Measurements from ENCODE around the gene MSL1.

The MSL1 gene

DNA sequence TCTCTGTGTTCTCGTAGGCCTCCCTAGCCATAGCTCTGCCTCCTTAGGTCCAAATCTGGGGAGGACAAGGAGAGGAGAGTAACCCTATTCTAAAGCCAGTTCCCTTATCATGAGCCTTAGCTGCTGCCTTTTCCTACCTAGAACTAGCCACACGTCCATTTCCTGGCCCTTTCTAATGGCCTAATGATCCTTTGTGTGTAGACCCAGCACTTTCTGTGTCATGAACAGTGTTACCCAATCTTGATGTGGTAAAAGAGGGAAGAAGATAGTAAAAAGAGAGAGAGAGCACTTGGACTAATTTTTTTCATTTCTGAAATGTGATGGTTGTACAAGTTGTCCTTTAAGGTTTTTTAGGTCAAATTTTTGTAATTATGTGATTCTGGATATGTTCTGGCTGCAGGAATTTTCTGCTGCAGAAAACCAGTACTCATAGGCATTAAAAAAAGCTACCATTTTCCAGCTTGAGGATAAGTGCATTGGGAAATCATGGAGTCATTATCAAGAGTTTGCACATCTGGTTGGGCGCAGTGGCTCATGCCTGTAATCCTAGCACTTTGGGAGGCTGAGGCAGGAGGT, 36.8 kb downstream of the MSL1 start:
- DNase-seq, result no peak
- in situ Hi-C loops (cut with HindIII; ENCODE audit: low pct_ligation_motif_present, low pct_unique_long_range_greater_than_20kb, low sequenced_read_pairs), result no loop called here

DNA sequence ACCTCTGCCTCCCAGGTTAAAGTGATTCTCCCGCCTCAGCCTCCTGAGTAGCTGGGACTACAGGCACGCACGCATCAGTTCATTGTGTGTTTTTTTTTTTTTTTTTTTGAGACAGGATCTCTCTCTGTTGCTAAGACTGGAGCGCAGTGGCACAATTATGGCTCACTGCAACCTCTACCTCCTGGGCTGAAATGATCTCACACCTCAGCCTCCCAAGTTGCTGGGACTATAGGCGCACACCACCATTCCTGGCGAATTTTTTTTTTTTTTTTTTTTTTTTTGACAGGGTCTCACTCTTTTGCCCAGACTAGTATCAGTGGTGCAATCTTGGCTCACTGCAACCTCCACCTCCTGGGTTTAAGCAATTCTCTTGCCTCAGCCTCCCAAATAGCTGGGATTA, 37.7 kb downstream of the MSL1 start:
- in situ Hi-C loops (cut with HindIII; ENCODE audit: low pct_ligation_motif_present, low pct_unique_long_range_greater_than_20kb, low sequenced_read_pairs), result no loop called here
- no peak for DNase-seq

DNA sequence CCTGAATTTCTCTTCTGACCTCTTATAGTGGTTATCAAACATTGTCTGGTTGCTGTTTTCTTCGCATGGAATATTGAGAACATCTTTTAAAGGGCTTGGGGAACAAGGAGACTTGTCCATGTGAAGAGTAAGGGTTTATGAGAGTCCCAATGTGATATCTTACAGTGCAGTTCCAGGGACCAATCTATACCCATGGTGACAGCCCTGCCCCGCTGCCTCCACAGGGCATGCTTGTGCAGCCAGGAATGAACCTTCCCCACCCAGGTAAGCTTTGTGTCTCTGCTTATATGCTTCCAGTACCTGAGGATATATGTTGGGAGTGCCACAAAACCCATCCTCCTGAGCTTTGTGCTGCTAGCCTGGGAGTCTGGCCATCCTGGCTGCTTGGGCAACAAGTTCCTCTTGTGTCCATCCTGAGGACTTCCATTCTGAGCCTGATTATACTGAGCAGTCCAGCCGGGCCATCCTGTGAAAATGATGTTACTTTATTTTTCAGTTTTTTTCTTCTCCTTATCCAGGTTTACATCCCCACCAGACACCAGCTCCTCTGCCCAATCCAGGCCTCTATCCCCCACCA, 46.0 kb downstream of the MSL1 start:
- in situ Hi-C loops (cut with HindIII; ENCODE audit: low pct_ligation_motif_present, low pct_unique_long_range_greater_than_20kb, low sequenced_read_pairs), result no loop called here
- DNase-seq, result no peak

DNA sequence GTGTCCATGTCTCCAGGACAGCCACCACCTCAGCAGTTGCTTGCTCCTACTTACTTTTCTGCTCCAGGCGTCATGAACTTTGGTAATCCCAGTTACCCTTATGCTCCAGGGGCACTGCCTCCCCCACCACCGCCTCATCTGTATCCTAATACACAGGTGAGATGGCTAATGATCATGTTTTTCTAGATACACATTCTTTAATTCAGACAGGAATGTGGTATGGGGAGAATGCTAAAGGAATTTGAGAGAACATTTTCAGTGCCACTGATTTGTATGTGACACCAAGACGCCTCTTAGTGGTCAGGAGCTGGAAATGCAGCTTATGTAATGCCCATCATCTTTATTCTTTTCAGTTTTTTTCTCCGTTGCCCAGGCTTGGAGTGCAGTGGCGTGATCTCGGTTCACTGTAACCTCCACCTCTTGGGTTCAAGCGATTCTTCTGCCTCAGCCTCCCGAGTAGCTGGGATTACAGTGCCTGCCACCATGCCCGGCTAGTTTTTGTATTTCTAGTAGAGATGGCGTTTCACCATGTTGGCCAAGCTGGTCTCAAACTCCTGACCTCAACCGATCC, 46.6 kb downstream of the MSL1 start:
- in situ Hi-C loops (cut with HindIII; ENCODE audit: low pct_ligation_motif_present, low pct_unique_long_range_greater_than_20kb, low sequenced_read_pairs), result no loop called here
- peak; percentile 83 for DNase-seq

DNA sequence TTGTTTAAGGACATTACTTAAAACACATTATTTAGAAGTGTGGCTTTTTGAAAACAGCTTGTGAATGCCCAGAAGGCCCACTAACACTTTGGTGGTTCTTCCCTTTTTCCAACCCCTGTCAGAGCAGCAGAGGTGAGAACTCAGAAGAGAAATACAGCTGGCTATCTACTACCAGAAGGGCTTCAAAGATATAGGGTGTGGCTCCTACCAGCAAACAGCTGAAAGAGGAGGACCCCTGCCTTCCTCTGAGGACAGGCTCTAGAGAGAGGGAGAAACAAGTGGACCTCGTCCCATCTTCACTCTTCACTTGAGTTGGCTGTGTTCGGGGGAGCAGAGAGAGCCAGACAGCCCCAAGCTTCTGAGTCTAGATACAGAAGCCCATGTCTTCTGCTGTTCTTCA, 48.6 kb downstream of the MSL1 start:
- no peak for DNase-seq
- in situ Hi-C loops (cut with HindIII; ENCODE audit: low pct_ligation_motif_present, low pct_unique_long_range_greater_than_20kb, low sequenced_read_pairs), result loop anchor here (10.0 kb wide), 1 partner anchor 66 kb away; the partner anchor contains the start of gene NR1D1

DNA sequence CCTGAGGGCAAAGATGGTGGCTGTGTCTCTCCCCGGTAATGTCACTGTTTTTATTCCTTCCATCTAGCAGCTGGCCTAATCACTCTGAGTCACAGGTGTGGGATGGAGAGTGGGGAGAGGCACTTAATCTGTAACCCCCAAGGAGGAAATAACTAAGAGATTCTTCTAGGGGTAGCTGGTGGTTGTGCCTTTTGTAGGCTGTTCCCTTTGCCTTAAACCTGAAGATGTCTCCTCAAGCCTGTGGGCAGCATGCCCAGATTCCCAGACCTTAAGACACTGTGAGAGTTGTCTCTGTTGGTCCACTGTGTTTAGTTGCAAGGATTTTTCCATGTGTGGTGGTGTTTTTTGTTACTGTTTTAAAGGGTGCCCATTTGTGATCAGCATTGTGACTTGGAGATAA, 50.0 kb downstream of the MSL1 start:
- in situ Hi-C loops (cut with HindIII; ENCODE audit: low pct_ligation_motif_present, low pct_unique_long_range_greater_than_20kb, low sequenced_read_pairs), result loop anchor here (10.0 kb wide), 1 partner anchor 67 kb away; the partner anchor contains the start of gene NR1D1
- no peak for DNase-seq

DNA sequence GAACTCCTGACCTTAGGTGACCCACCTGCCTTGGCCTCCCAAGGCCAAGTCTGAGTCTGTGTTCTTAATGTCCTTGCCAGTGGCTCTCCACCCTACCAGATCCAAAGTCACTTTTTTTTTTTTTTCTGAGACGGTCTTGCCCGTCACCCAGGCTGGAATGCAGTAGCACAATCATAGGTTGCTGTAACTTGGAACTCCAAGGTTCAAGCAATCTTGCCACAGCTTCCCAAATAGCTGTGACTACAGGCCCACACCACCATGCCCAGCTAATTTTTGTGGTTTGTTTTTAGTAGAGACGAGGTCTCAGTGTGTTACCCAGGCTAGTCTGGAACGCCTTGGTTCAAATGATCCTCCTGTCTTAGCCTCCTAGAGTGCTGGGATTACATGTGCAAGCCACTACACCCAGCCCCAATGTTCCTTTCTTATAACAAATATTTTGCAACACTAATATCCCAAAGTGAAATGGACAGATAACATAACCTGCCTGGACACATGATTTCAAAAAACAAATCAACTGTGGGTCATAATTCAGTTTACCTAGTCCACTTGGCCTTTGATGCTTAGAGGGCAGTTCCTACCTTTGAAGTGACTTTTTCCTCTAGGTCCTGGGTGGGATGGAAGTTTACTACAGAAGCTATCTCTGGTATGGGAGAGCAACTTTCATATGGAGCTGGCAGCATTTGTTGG, 51.5 kb downstream of the MSL1 start:
- in situ Hi-C loops (cut with HindIII; ENCODE audit: low pct_ligation_motif_present, low pct_unique_long_range_greater_than_20kb, low sequenced_read_pairs), result loop anchor here (10.0 kb wide), 1 partner anchor 68 kb away; the partner anchor contains the start of gene NR1D1
- no peak for DNase-seq

DNA sequence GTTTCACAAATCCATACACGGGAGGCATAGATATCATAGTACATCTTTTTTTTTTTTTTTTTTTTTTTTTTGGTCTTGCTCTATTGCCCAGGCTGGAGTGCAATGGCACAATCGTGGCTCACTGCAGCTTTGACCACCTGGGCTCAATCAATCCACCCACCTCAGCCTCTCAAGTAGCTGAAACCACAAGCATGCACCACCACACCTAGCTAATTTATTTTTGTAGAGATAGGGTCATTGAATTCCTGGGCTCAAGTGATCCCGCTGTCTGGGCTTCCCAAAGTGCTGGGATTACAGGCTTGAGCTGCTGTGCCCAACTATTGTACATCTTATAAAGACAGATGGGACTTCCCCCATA, 52.0 kb downstream of the MSL1 start:
- DNase-seq, result no peak
- in situ Hi-C loops (cut with HindIII; ENCODE audit: low pct_ligation_motif_present, low pct_unique_long_range_greater_than_20kb, low sequenced_read_pairs), result loop anchor here (10.0 kb wide), 1 partner anchor 69 kb away; the partner anchor contains the start of gene NR1D1

DNA sequence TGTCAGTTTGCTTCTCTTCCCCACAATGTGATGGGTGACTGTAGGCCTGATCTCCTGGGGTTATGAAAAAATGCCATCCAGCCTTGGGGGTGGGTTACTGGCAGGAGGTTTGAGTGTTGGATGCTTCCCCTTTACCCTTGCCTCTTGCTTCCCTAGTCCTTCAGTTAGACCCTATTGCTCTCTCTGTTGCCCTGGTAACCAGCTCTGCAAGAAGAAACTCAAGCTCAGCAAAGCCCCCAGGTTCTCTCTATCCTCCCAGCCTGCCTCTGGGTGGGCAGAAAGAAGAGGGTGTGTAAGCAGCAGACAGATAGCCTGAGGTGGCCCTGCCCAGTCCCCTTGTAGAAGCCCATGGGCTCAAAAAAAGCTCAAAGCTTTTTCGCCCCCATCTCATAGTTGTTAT, 52.7 kb downstream of the MSL1 start:
- in situ Hi-C loops (cut with HindIII; ENCODE audit: low pct_ligation_motif_present, low pct_unique_long_range_greater_than_20kb, low sequenced_read_pairs), result loop anchor here (10.0 kb wide), 1 partner anchor 70 kb away; the partner anchor contains the start of gene NR1D1
- no peak for DNase-seq

DNA sequence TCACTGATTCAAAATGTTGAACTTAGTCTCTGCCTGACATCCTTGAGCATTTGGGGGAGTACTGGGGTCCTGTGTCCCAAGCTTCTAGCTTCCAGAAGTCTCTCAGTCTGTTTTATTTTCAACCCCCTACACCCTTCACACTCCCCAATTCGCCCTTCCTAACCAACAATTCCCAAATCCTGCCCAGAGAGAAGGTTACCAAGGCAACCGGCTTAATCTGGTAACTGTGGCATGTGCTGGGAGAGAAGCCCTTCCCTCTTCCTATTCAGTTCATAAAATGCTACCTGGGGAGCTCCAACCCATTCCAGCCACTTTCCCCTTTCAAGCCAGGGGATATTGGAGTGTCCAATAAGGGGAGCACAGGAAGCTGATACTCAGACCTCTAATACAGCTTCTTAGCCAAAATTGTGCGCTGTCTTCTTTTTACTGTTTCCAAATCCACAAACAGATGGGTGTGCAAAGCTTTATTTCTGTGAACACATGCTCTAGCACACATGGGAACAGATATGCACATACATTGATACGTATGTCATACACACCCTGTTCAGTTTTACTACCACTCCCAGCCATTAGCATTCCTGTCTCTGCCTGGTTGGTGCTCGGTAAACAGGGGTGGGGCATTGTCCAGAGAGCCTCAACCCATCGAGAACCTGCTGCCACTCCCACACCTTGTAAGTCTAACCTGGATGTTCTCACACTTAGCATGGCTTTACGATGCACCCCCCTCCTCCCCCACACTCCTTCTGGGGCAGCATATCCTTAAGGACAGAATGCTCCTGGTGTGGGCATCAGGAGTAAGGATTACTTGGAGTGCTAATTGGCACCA, 54.4 kb downstream of the MSL1 start:
- in situ Hi-C loops (cut with HindIII; ENCODE audit: low pct_ligation_motif_present, low pct_unique_long_range_greater_than_20kb, low sequenced_read_pairs), result loop anchor here (10.0 kb wide), 1 partner anchor 71 kb away; the partner anchor contains the start of gene NR1D1
- DNase-seq, result no peak

DNA sequence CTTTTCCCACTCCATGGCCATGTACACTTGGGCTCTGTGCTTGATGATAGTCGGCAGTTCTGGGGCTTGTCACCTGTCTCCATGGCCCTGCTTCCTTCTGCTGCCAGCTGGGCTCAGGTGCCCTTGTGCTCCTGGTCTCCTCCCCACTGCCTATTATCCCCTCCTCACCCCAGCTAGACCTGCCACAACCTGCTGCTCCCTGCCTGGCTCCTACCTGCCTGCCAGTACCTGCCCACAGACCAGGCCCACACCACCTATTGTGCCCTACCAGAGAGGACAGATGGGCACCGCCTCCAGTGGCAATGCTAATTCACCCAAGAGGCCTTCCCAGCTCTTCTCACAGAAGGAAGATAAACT, 55.0 kb downstream of the MSL1 start:
- DNase-seq, result no peak
- in situ Hi-C loops (cut with HindIII; ENCODE audit: low pct_ligation_motif_present, low pct_unique_long_range_greater_than_20kb, low sequenced_read_pairs), result loop anchor here (10.0 kb wide), 1 partner anchor 72 kb away; the partner anchor contains the start of gene NR1D1

DNA sequence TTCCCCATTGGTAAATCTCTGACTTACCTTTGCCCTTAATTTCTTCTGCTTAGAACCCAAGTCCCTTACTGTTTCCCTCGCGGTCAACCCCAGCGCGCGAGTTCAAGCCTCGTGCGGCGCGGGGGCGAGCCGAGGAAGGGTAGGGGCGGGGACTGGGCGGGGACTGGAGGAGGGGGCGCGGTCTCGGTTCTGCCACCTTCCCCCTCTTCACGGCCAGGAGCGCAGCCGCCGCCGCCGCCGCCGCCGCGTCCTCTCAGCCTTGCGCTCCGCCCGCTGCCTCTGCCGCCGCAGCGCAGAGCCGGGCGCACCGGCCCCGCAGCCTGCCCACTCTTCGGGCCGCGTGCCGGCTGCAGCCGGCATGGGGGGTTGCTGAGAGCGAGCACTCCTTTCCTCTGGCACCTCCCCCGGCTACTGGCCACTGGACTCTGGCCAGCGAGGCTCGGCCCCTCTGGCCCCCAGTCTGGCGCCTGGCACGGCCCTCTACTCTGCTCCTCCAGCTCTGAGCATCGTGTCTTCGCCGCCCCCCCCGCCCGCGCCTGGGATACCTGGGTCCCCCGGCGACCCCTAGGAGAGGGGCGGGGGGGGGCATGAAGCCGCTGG, 55.6 kb downstream of the MSL1 start, which contains the start of gene RAPGEFL1:
Gene RAPGEFL1 (plus strand): TSS at position 196 of the 600 bp plus-strand sequence. CDS start 392 bp downstream, at position 588.
- DNase-seq, result peak; percentile 70
- in situ Hi-C loops (cut with HindIII; ENCODE audit: low pct_ligation_motif_present, low pct_unique_long_range_greater_than_20kb, low sequenced_read_pairs), result loop anchor here (10.0 kb wide), 1 partner anchor 73 kb away; the partner anchor contains the start of gene NR1D1

DNA sequence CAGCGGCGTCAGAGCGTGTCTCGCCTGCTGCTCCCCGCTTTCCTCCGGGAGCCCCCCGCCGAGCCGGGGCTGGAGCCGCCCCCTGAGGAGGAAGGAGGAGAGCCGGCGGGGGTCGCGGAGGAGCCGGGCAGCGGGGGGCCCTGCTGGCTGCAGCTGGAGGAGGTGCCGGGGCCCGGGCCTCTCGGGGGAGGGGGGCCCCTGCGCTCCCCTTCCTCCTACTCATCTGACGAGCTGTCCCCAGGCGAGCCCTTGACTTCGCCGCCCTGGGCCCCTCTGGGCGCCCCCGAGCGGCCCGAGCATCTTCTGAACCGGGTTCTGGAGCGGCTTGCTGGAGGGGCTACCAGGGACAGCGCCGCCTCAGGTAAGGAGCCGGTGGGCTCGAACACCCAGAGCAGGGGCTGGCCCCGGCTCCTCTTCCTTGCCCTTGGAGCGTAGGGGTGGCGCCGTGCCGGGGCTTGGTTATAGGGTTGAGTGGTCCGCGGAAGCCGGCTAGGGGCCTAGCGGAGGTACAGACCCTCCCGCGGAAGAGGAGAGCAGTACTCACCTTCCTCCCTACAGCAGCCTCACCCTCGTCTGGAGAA, 56.3 kb downstream of the MSL1 start:
- DNase-seq, result no peak
- in situ Hi-C loops (cut with HindIII; ENCODE audit: low pct_ligation_motif_present, low pct_unique_long_range_greater_than_20kb, low sequenced_read_pairs), result loop anchor here (10.0 kb wide), 1 partner anchor 73 kb away; the partner anchor contains the start of gene NR1D1

DNA sequence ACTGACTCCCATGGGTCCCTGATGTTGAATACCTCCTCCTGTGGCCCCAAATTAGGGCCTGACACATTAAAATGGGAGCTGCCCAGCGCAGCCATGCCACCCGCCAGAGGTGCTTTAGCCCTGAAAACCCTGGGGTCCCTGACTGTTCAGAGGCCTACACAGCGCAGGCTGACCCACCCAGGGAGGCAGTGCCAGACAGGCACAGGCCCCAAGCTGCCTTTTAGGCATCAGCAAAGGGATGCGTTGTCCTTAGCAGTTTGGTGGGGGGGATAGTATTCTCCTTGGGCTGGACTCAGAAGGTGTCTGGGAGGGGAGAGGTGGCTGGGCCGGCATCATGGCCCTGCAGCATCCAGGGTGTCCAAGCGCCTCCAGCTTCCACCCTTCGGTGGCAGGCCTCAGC, 56.9 kb downstream of the MSL1 start:
- in situ Hi-C loops (cut with HindIII; ENCODE audit: low pct_ligation_motif_present, low pct_unique_long_range_greater_than_20kb, low sequenced_read_pairs), result loop anchor here (10.0 kb wide), 1 partner anchor 74 kb away; the partner anchor contains the start of gene NR1D1
- DNase-seq, result no peak

DNA sequence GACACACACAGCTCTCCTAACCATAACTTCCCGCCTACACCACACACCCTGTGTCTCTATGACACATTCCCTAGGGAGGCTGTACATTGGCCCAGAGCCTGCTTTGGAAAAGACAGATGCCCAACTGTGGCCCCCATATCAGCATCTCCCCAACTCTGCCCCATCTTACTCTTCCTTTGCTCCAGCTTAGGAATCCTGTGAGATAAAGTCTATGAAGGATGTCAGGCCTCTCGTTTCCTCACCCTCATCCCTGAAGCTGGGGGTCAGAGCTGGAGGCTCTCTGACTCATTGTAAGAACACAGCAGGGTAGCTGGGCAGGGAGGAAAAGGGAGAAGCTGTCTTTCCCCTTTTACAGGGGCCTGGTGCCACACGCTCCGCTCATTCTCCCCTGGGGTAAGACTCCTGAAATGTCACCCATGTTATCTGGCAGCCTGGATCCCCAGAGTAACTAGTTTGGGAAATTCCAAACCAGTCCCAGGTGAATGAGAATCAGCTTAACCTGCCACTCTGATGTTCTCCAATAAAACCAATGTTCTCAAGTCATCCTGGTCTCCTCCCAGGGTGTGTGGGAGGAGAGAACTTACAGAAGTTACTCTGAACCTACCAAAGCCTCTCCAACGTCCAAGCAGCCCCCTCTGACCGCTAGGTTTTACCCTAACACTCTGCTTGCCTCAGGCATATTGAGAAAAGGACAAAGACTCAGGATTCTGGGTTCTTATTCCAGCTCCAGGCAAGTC, 58.3 kb downstream of the MSL1 start:
- DNase-seq, result peak; percentile 46
- in situ Hi-C loops (cut with HindIII; ENCODE audit: low pct_ligation_motif_present, low pct_unique_long_range_greater_than_20kb, low sequenced_read_pairs), result loop anchor here (10.0 kb wide), 1 partner anchor 75 kb away; the partner anchor contains the start of gene NR1D1

DNA sequence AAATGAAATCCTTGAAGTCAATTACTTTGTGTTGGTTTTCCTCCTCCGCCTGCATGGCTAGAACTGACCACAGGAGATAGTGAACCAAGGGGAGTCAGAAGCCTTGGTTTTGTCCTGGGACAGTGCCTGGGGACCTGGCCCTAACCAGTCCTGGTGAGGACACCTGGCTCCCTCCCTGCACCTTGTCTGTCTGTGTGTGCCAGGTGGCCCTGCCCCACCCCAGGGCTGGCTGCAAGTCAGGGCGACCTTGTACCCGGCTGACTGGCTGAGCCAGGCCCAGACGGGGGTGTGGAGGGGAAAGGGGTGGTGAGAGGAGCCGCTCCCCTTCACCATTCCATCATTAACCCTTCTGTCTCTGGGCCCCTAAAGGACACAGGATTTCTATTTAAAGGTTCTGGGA, 58.9 kb downstream of the MSL1 start:
- no peak for DNase-seq
- in situ Hi-C loops (cut with HindIII; ENCODE audit: low pct_ligation_motif_present, low pct_unique_long_range_greater_than_20kb, low sequenced_read_pairs), result no loop called here

DNA sequence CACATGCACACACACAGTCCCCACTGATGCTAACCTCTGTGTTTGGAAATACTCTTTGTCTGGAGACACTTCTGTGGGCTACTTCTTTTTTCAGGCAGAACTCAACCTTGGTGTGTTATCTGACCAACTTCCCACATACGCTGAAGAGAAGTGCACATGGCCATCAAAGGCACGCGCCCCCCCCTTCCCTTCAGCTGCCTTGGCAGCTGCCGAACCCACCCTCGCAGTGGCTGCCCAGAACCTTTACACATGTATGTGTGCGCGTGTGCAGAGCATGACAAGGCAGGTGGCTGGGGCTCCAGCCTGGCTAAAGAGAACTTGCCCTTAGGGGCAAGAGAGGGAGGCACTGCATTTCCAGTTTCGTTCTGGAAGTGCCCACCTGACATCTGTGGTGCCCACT, 59.4 kb downstream of the MSL1 start:
- in situ Hi-C loops (cut with HindIII; ENCODE audit: low pct_ligation_motif_present, low pct_unique_long_range_greater_than_20kb, low sequenced_read_pairs), result no loop called here

More for the DNA sequence above, 59.4 kb downstream of the MSL1 start:
- no peak for DNase-seq
